ENCODE measurements around the gene PPDPF.

GRCh38 chr20:63482021-63482587 is 38.5 kb upstream of the PPDPF start:
- TF ChIP-seq TCF4 (CRISPR knock-in tag; IDR thresholded peaks at IDR 0.05; ENCODE audit: borderline replicate concordance), result no peak
- no peak for TF ChIP-seq ZFP3 (CRISPR knock-in tag; IDR thresholded peaks at IDR 0.05)
- no peak for TF ChIP-seq OSR1 (CRISPR knock-in tag; IDR thresholded peaks at IDR 0.05)
- TF ChIP-seq CREB5 (CRISPR knock-in tag; IDR thresholded peaks at IDR 0.05; ENCODE audit: low read depth), result no peak
- no peak for TF ChIP-seq ZNF8 (CRISPR knock-in tag; IDR thresholded peaks at IDR 0.05)
- TF ChIP-seq ZNF70 (CRISPR knock-in tag; IDR thresholded peaks at IDR 0.05), result no peak
- no peak for TF ChIP-seq GLIS3 (CRISPR knock-in tag; IDR thresholded peaks at IDR 0.05)
- TF ChIP-seq ZC3H10 (CRISPR knock-in tag; IDR thresholded peaks at IDR 0.05), result no peak
- TF ChIP-seq TSHZ2 (CRISPR knock-in tag; IDR thresholded peaks at IDR 0.05), result no peak
- TF ChIP-seq ZNF565 (CRISPR knock-in tag; conservative IDR thresholded peaks at IDR 0.05; ENCODE audit: low read depth), result no peak
- TF ChIP-seq ZFP30 (CRISPR knock-in tag; IDR thresholded peaks at IDR 0.05), result no peak
